Testis (tissue), 2 donors: ENCODE data around the gene CTIF.

Experiments used
- CTCF ChIP-seq, 3 experiments: fragments of 450-650 bp in 2 of 3; fragments of 200-600 bp in 1 of 3; sonication (generic) in 1 of 3; IDR thresholded peaks; one replicate each; pipeline ENCODE4 v1.5.1; 2016 to 2019; ENCODE audit warnings: antibody characterized with exemption in 3 of 3, mild to moderate bottlenecking in 2 of 3, moderate library complexity in 1 of 3
- POLR2A ChIP-seq: fragments of 450-650 bp; IDR thresholded peaks from one replicate; pipeline ENCODE4 v1.6.1; 2017; ENCODE audit warnings: antibody characterized with exemption, mild to moderate bottlenecking, moderate library complexity

GRCh38 chr18:48724939-48725338 lies 186.1 kb downstream of the CTIF start:
- TF ChIP-seq CTCF (IDR thresholded peaks at IDR 0.05) (no peak), POLR2A (no peak)
